ENCODE results near the gene ST6GAL2.

Gene ST6GAL2

DNA sequence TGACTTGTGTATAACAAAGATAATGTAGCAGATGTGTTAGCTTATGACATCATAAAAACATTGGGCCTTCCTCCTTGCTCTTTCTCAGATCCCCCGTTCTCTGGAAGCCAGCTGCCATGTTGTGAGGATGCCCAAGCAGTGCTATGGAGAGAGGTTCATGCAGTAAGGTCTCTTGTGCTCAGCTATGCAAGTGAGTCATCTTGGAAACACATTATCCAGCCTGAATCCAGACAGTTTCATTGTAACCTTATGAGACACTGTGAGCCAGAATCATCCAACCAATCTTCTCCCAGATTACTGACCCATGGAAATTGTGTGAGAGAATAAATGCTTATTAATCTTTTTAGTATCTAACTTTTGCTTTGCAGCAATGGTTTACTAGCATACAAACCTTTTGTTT lies 60.8 kb downstream of the ST6GAL2 start:
- DNase-seq: no peak

DNA sequence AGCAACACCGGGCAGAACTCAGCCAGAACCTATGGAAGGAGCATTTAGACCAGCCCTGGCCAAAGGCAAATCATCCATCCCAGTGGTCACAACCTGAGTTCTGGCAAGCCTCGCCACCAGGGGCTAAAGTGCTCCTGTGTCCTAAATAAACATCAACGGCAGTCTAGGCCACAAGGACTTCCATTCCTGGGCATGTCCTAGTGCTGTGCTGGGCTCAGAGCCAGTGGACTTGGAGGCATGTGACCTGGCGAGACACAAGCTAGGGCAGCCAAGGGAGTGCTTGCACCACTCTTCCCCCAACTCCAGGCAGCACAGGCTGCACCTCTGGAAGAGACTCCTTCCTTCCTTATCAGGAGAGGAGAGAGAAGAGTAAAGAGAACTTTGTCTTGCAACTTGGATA lies 69.0 kb downstream of the ST6GAL2 start:
- no peak for DNase-seq

DNA sequence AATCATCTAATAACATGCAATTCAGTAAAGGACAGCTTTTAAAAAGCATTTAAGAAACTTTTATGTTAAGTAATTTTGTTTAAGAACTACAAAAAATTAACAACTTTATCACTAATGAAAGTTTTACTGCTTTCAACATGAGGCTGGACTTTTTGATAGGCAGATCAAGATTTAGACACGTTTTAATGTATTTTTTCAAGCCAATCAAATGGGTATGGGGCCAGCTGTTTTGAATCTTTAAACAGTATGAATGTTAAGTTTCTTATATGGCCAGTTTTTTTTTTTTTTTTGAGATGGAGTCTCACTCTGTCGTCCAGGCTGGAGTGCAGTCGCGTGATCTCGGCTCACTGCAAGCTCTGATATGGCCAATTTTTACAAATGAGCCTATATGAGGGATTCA lies 73.1 kb downstream of the ST6GAL2 start:
- DNase-seq: no peak

DNA sequence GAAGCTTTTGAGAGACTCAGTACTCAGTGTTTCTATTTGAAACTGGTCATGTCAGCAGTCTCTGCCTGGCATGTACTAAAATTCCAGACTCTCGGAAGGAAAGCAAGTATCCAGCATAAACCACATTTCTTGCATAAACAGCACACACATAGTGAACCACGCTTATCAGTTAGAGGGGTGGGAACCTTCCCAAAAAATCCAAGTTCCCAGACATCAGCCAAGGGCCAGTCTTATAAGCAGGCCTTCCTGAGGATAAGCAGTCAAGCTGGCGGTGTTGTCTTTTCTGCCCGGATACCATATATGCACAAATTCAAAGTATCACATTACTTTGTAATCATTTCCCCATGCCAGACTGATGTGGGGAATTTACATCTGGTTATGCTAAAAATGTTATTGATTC lies 73.6 kb downstream of the ST6GAL2 start:
- no peak for DNase-seq

DNA sequence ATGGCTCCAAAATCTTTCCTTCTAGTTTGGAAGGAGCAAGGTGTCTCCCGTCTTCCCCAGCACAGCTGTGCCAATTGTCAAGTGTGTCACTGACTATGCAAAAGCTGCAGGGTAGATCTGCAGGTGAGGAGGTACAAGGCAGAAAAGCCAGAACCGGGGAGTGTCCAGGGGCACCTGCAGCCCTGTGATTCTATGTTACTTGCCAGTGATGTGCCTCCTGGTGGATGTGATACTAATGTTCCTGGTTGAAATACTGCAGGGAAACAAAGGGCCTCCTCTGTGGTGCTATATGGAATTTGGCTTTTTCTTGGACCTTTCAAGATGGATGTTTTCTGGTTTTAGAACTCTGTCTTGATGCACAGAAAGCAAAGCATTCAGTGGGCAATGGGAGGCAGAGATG lies 80.3 kb downstream of the ST6GAL2 start:
- no peak for DNase-seq

DNA sequence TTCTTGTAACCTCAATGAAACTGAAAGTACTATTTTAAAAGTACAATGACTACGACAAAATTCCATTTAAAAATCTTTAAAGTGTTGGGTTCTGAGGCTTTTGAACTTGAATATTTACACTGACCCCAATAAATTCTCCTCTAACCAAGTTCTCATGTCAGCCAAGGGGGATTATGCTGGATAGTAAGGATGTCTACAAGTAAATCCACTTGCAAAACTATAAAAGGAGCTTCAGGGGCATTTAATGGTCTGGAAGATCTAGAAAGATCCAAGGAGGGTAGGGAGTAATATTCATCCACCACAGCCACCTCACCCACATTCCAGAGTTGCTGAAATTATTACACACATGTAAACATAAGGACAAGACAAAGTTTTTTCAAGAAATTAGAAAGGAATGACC lies 81.8 kb downstream of the ST6GAL2 start:
- DNase-seq: no peak

DNA sequence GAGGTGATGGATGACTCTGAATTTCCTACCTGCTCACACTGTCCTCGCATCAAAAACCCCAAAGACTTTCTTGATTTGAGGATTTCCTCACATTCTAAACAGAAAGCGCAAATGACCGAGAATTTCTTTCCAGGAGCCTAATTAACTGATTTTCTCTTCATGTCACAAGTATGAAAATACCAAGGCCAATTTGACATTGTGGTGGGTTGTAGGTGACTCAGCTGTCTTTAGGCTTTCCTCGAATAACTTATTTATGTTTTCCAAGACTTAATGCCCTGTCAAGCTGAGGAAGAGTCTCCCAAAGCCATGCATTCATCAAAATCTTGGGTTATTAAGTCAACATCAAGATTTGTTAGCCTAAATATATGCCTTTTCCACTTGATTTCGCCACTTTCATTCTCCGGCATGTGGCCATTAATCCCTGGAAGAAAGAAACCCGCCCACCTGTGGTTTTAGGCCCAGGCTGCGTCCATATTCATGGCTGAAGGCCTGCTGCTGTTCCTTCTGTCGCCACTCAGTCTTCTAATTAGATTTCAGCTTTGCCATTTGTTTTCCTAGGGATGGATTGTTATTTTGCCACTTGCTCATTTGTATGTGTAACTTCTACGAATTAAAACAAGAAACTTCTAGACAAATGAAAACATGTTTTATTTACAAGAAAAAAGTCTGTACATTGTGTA lies 84.9 kb downstream of the ST6GAL2 start:
- DNase-seq: no peak

DNA sequence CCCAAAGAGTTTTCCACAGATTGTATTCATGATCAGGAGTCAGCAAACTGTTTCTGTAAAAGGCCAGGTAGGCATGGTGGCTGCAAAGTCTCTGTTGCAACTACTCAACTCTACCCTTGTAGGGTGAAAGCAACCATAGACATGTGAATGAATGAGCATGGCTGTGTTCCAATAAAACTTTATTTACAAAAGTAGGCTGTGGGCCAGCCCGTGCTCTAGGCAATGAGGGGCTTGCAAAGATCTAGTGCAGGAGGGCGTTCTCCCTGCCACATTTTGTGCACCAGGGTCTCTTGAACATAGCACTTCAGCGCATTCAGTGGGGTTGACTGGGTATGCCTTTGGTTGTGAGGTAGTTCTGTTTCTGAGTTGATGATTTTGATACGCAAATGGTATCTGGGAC lies 85.8 kb downstream of the ST6GAL2 start:
- DNase-seq: no peak

DNA sequence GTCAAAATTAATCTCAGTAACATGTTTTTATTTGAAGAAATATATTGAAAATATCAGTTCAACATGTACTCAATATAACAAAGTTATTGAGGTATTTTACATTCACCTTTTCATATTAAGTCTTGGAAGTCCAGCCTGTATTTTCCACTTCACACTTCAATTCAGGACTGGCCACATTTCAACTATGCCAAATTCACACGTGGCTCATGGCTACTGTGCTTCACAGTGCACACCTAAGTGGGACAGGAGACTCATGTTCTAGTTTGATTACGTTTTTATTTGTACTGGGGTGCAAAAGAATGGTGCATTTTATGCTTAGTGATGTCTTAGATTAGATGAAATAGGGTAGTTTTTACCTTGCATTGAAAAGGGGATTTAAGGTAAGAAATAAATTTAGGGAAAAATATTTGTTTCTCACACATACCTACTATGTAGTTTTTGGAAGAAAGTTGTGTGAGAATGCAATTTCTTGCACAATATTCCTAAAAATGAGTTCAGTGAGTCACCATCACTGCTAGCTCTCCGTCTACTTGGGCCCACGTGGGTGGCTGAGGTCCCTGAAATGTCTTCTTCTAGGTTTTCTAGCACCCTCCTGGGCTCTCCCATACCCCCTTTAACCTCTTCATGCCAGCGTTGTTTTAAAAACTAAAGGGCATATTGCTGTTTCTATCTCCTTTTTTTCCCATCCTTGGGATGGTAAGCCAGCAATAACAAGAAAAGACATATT lies 87.0 kb downstream of the ST6GAL2 start:
- no peak for DNase-seq

DNA sequence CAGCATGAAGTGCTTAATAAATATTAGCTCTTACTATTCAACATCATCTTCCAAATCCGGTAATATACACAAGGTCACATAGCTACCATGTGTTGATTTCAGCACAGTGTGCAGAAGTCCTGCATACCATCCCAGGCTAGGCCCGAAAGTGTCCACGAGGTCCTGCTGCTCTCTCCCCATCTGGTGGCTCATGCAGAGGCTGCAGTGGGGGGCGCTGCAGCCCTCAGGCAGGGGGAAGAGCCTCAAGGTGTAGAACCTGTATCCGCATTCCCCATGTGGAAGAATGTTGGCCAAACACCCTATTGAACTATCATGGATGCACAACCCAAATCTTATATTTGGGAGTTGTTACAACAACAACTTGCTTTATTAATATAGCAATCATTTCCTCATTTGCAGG lies 88.5 kb downstream of the ST6GAL2 start:
- DNase-seq: no peak

DNA sequence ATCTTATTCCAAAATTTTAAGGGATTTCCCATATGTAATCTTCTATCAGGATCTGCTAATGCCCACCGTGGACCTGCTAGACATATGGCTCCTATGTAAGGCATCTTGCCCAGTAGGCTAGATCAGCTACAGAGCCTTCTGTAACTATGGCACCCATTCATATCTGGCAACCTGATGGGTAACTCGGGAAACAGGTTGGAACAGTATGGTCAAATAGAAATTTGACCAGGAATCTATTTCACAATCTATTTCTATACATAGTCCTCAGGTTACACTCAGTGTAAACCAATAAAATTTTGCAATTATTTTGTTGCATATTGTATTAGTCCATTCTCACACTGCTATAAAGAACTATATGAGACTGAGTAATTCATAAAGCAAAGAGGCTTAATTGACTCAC lies 93.3 kb downstream of the ST6GAL2 start:
- DNase-seq: no peak

DNA sequence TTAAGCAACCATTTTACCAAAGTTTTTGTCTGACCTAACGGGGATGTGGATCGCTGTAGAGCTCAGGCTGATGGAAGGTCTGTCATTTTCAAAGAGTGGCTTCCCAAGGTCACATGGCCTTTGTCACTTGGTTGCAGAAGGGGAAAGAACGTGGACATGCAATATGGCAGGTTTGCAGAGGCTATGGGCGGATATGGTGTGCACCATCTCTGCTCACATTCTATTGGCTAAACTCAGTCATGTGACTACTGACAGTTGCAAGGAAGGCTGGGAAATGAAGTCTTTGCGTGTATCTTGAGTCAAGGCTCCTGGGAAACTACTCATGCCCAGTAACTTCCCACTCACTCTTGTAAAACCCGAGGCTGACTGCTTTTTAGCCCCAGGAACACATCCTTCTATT lies 96.8 kb downstream of the ST6GAL2 start:
- no peak for DNase-seq

DNA sequence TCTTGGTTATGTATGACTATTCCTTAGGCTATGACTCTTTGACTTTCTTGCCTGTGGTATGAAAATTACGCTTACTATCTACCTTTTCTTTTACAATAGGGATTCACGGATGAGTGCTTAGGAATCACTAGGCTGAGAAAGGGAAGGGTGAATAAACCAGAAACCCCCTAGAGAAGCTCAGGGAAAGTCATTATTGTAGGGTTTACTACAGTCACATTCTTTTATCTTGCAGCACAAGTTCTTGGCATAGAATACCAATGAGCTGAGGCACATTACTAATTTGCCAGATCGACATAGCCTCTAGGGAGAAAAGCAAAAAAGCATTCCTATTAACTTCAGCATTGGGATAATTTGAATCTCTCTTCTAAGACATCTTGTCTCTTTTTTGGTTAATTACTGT lies 103.3 kb downstream of the ST6GAL2 start:
- no peak for DNase-seq

DNA sequence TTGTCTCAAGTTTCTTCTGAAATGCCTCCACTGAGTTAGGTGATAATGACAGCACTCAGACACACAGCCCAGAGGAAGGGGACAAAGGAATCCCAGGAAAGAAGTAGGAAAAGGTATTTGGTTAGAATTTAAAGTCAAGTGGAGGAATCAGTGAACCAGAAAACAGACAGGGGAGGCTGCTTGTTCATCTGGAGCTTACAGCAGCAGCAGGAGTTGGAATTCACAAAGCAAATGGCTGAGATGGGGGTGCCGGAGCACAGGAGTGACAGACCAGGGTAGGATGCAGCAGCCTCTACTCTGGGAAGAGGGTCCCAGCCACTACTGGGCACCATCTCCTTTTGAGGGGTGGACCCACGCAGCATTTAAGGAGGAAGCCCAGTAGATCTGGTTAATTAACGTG lies 104.8 kb downstream of the ST6GAL2 start:
- no peak for DNase-seq

DNA sequence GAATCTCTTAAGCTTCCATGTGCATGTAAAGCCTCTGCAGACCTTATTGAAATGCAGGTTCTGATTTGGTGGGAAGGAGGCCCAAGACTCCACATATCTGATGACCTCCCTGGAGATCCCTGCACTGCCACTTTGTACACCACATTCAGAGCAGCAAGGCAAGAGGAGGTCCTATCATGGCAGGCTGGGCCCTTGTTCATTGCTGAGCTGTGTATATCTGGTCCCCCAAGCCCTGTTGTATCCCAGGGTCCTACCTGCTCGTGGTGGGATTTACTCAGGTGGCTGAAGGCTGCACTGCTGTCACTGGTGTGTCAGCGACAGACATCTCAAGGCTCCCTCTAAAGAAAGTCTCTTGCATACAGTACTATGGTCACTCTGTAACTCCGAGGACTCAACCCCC lies 114.2 kb downstream of the ST6GAL2 start:
- no peak for DNase-seq

DNA sequence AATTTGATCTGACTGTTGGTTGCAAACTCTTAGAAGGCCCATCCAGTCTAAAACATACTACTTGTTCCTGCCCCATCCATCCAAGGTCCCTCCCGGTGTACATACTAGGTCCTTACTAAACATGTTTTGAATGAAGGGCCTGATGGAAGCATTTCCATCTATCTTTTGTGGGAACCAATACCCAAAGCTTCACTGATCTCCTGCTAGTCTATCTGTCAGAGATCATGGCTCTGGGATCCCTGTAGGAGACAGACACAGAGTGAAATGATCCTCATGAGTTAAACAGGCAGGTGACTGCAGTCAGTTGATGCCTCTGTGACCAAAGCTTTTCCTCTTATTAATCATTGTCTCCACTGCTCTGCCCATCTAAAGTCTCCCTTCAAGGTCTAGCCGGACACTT lies 115.0 kb downstream of the ST6GAL2 start:
- no peak for DNase-seq

DNA sequence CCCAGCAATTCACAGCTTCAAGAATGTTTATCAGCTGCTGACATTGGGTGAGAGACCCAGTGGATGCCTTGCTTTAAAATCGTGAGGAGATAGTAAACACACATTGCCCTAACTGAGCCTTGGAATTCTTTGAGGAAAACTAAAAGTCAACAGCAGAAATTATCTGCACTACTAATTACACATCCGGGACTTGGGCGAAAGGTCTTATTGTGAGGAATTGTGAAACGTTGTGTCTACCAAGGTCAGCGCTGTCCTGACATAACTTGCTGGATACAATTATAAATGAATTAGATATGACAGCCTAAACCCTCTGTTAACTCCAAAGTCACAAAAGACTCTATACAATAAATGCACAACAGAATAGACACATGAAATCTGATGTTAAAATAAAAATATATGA lies 121.4 kb downstream of the ST6GAL2 start:
- DNase-seq: no peak

DNA sequence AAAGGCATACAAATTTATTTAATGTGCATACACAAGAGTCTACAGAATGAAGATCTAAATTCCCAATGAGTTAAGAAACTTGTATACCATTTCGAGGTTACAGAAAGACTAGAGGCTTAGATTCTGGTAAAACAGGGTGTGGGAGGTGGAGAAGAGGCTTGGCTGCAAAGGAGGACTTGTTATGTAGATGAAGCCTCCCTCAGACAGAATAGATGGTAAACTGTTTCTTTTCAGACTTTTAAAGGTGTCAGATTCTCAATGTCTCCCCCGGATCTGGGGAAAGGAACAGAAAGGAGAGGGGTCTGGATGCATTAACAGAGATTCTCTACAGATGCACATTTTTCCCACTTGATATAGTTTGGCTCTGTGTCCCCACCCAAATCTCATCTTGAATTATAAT lies 126.0 kb downstream of the ST6GAL2 start:
- no peak for DNase-seq

DNA sequence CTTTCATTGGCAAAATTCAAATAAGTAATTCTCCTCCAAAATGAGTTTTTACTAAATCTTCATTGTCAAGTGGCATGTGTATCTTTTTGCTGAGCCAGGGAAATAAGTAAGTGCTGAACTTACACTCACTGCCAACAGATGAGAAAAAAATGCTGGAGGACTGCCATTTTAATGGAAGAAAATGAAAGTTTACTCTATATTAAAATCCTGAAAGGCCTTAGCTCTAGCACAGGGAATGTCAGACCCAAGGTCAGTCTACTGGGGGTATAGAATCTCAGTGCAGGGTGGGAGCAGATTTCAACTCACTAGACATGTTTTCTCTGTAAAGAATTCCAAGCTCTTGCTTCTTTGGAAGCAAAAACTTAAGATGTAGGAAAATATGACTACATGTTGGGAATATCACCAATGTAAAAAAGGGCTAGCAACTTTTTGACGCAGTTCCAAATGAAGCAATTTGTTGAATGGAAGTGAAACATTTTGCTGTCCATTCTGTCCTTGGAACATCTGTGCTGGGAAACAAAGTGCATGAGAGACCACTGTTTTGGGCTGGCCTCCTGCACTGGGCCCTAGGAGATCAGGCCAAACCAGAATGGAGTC lies 127.0 kb downstream of the ST6GAL2 start:
- DNase-seq: no peak

Data from CD4-positive, alpha-beta T cell treated with Interleukin-10 for 1 hour (primary cell).